A673 (cell line): Measurements from ENCODE around the gene RNF123.

Experiments
- CTCF ChIP-seq: fragments of 300-800, 200-600 bp; sonication (generic); conservative IDR thresholded peaks from 2 replicates; pipeline ENCODE4 v1.5.1; 2017; ENCODE audit warnings: low read depth, mild to moderate bottlenecking, antibody characterized with exemption, low read length, moderate library complexity, mixed read lengths
- EZH2 ChIP-seq: fragments of 200-600 bp; sonication (generic); IDR thresholded peaks from 2 replicates; pipeline ENCODE4 v1.6.1; 2017; ENCODE audit warnings: borderline replicate concordance, low read depth, mild to moderate bottlenecking, mixed read lengths, antibody characterized with exemption, low read length; ENCODE audit not compliant: poor library complexity, severe bottlenecking

- no peak for TF ChIP-seq CTCF
- TF ChIP-seq EZH2 = no peak
These were observed 20.5 kb downstream of the RNF123 start for GRCh38 chr3:49709852-49710251.
